SK-MEL-5 (cell line): ENCODE measurements around the gene TIRAP. TPM values are rescaled to one million over a fixed set of nuclear protein-coding genes. Genes with fewer than 3 reads are reported as not detected.

Source experiments
- DNase-seq: peaks from one replicate; pipeline ENCODE4 v3.0.0-alpha.2; 2016; ENCODE audit warnings: low read depth, low spot score
- in situ Hi-C: cut with HindIII; loops from 2 replicates; pipeline ENCODE4 v1.10.0; 2016; ENCODE audit warnings: low sequenced_read_pairs, high pct_unique_total_duplicates, low pct_unique_long_range_greater_than_20kb
- small RNA-seq, 2 experiments: library from RNA; depleted of rRNA; stranded (forward); fragments of <200 nt; gene quantifications; one replicate each; pipeline ENCODE3, GENCODE V24; 2014
- total RNA-seq: library from RNA; depleted of rRNA; stranded (reverse); fragments of >200 nt; shearing (Covaris generic); gene quantifications from 2 replicates; pipeline ENCODE4 v1.2.3, GENCODE V29; 2014; rRNA removed

The TIRAP gene
- total RNA-seq, 1 experiment from 2014 or later: 7.0 TPM

DNA sequence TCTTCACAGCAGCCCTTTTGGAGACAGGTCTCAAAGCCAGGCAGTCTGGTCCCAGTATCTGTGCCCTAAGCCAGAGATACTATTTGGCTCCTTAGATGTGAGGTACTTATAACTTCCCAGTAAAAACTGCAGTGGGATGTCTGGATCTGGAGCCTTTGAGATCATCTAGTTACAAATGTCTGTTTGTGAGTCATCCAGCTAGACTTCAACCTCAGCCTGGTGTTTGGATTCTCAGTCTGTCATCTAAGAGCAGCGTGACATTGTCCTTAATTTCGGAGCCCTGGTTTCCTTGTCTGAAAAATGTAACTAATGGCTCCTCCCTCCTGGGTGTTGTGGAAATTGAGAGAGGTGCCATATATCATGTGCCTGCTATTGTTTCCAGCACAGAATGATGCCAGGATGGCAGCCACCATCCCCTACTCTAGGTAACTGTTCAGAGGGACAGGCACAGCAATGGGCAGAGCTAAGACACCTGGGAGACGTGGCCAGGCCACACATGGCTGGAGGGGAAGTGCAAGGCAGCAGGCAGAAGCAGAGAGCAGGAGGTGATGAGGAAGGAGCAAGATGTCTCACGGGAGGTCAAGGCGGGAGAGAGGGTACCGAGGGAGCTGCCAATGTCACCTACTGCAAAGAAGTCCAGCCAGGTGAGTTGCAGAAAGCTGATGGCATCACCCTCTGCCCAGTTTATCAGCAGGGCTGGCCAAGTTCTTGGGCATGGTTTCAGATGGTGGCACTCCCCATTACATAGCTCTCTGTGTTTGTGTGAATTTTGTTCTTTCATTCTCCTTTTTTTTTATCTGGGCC lies 52.0 kb downstream of the TIRAP start:
- in situ Hi-C loops: no loop called here
- DNase-seq: no peak

DNA sequence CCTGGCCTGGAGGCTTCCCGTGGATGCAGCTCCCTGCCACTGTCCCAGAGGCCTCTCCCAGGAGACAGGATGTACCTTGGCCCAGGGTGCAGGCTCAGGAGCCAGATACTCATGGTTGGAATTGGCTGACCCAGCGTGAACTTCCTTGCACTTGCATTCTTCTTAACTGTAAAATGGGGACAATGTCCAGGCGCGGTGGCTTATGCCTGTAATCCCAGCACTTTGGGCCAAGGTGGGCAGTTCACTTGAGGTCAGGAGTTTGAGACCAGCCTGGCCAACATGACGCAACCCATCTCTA lies 52.5 kb downstream of the TIRAP start:
- in situ Hi-C loops: no loop called here

DNA sequence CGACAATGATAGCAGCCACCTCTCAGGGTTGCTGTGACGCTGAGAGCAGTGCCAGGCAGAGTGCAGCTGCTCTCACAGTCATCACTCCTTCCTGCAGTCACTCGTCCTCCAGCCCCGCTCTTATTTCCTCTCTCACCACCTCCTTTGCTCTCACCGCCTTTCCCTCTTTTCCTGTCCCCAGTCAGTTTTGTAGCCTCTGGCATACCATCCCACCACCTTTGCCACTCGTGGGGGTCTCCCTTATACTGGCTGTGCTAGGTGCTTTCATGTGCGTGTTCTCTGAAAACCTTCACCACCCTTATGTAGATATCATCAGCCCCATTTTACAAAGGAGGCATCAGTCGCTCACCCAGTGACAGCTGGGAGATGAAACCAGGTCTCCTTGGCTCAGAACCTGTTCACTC lies 53.2 kb downstream of the TIRAP start:
- in situ Hi-C loops: no loop called here
- DNase-seq: no peak

More for the DNA sequence above, 52.5 kb downstream of the TIRAP start:
- DNase-seq: no peak

DNA sequence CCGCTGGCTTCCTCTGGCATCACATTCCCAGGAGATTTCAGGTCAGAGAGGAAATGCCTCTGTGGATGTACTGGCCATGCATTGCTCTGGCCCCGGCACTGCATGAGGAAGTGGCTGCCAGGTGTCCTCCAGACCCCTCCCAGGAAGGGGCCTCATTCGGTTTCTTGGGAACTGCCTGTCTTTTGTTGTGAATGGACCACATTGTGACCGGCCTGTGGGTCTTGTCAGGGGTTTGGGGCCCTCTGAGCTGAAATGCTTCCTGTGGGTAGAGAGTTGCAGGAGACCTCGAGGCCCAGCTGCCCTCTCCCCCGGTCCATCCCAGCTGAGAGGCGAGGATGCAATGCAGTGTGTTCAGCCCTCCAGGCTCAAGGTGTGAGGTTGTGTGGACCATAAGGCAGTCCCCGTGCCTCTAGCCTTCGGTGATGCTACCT lies 53.8 kb downstream of the TIRAP start:
- no peak for DNase-seq
- in situ Hi-C loops: no loop called here

DNA sequence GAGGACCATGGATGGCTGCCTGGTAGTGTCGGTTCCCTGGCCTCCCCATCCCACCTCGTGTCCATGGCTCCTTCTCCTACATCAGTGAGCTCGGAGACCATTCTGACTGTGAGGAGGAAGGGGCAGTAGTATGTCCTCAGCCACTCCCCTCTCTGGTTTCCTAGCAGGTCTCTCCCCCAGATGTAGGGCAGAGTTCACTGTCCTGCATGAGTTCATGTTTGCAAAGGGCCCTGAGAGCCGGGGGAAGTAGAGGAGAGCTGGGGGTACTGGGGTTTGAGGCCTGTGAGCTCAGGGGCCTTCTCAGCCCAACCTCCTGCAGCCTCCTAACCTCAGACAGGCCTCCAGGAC lies 54.2 kb downstream of the TIRAP start:
- no peak for DNase-seq
- in situ Hi-C loops: no loop called here

GRCh38 chr11:126337474-126338241 lies 54.8 kb downstream of the TIRAP start:
- in situ Hi-C loops: no loop called here

DNA sequence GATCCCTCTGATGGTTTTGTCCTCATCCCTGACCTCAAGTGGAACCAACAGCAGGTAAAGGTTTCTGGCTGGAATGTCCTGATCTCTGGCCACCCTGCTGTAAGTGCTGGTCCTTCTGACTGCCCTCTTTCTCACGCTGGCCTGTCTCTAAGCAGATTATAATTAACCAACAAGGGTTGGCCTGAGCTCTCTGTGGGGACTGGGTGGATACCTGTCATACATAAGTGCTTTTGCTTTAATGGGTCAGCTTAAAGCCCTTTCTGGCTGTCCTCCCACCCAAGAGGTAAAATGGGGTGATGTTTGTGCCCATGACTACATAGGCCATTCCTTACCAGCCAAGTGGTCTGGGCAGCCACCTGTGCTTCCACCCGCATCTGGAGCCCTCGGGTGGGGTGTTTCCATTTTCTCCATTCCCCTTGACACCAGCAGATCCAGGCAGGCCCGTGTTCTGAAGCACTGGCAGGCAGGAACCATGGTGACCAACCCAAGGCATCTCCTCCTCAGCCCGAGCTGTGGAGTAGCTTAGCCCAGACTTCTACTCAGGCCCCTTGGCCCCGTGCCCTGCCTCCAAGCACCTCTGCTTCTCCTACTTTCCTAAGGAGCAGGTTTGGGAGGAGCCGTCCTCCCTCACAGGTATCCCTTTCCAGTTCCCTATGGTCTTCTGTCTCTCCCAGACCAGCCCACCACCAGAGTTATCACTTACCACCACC lies 55.6 kb downstream of the TIRAP start:
- no peak for DNase-seq
- in situ Hi-C loops: no loop called here

More at GRCh38 chr11:126337474-126338241, 54.8 kb downstream of the TIRAP start:
- DNase-seq: no peak

DNA sequence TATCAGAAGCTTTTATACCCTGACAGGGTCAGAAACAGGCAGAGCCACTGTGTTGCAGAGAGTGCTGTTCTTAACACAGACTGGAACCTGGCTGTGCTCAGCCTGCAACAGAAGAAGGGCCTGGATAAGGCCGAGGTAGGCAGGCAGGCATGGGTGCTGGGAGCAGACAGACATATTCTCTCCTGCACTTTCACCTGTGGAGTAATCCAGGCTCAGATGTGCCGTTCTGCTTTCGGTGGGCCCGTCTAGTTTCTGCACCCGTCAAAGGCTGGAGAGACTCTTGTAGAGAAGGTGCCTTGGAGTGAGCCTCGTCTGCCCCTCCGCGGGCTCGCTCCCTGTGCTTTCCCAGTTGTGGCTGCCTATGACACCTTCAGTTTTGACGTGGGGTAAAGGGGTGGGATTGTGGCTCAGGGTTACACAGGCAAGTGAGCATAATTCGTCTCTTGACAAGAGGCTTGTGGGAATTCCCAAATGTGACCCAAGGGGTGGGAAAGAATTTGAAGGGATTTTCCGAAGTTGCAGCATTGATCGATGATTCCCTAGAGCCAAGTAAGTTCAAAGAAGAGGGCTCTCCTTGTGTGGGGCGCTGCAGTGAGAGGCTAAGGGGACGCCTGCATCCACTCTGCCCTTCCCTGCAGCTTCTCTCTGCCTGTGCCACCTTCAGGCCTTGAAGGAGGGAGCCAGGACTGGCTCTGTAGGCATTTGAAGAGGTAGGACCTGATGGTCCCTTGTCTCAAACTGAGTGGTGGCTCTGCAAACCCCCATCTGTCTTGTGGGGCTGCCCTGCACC lies 56.4 kb downstream of the TIRAP start:
- no peak for DNase-seq
- in situ Hi-C loops: no loop called here

DNA sequence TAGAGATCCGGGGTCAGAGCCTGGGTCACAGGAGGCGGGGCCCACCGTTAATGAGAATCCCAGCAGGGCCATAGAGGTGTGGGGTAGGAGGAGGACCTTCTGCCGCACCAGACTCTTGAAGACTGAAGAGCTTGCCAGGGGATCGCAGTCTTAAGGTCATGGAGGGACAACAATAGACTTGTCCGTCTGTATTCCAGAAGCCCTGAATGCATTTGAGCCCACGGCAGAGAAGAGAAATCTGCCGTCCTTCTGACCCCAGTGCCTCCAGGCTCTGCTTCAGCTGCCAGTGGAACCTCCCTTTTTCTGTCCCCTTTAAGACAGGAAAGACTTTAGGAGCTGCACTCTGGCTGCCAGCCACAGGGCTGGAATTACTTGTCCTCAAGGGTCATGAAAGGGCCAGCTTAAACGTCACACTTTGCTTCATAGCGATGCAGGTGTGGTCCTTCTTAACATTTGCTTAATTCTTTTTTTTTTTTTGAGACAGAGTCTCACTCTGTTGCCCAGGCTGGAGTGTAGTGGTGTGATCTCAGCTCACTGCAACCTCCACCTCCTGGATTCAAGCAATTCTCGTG lies 57.1 kb downstream of the TIRAP start:
- in situ Hi-C loops: no loop called here
- no peak for DNase-seq

DNA sequence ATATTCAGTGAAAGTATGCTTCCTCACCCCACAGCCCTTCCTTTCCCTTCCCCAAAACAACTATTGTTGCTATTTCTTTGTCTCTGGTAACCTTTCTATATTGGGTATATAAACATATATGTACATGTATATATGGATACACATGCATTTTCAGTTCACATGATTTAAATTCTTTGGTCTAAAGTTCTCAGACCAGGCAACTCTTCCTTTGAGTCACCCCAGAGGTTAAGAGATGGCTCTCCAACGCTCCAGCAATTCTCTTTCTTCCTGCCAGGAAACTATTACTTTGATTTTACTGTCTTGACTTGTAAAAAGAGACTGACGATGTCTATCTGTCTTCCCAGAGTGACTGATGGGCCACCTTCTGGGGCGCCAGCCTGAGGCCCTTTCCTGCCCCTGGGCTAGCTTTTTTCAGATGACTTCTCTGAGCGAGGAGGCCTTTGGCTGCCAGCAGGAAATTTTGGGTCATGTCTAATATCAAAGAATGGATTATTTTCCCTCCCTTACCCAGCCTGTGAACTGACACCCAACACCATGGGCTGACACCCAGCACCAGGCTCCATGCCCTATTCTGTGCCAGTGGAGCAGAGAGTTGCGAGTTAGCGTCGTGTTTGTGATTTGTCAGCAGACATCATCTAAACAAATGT lies 58.2 kb downstream of the TIRAP start:
- in situ Hi-C loops: no loop called here
- no peak for DNase-seq

DNA sequence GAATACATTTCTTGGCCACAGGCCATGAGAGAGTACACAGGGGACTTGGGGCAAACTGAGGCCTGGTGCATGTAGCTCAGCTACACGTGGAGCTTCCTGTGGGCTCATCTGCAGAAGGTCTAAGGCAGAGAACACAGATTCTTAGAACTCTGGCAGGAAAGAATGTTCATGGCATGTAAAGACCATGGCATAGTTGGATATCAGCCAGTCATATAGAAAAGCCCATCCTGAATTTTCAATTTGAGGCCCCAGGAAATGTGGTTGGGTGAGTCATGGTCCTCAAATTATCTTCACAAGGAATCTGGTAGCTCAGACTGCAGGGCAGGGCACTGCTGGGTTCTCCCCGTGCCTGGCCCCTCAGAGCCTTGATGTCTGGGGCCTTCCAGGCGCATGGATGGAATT lies 58.9 kb downstream of the TIRAP start:
- DNase-seq: no peak
- in situ Hi-C loops: no loop called here

- in situ Hi-C loops: no loop called here
- DNase-seq: no peak
Observed at GRCh38 chr11:126343051-126343450, 60.2 kb downstream of the TIRAP start.

Small RNA genes lying within 50 kb of the gene (small RNA-seq; reads per million reads assigned to genes)
- gene RN7SL351P: 0 reads per million in 2 experiments

Other genes starting within 250 kb of the TIRAP start
- 8.0 and 8.6 TPM in 2 replicates for gene CDON, start 220.2 kb upstream of the TIRAP start, total RNA-seq
- gene RPUSD4, start 71.4 kb upstream of the TIRAP start, total RNA-seq: 23.3 and 23.6 TPM in 2 replicates
- 22.8 and 29.9 TPM in 2 replicates for gene FAM118B, start 71.3 kb upstream of the TIRAP start, total RNA-seq
- gene SRPRA, start 14.2 kb upstream of the TIRAP start, total RNA-seq: 124 and 129 TPM in 2 replicates
- 21.2 and 27.2 TPM in 2 replicates for gene FOXRED1, start 13.9 kb upstream of the TIRAP start, total RNA-seq
- 9.5 and 12.2 TPM in 2 replicates for gene DCPS, start 21.0 kb downstream of the TIRAP start, total RNA-seq
- gene ST3GAL4, start 72.6 kb downstream of the TIRAP start, total RNA-seq: 198 and 242 TPM in 2 replicates